Measurements from ENCODE around the gene LCA5.
"Not testable (repeated sequence)": the region's sequence is repeated elsewhere in the genome, so short reads cannot be mapped to it uniquely, and the experiment has no call there.

The LCA5 gene

GRCh38 chr6:79468116-79468515 lies 69.1 kb downstream of the LCA5 start:
- Histone ChIP-seq H3K36me3 (ENCODE audit: control insufficient read depth, insufficient read depth, low read length) (no peaks in the 10 kb centered on the region), H3K27me3 (ENCODE audit: control insufficient read depth, insufficient read depth, low read length) (no peaks in the 10 kb centered on the region; the same call in 1 of the 2 replicates), H3K27ac (ENCODE audit: low read length) (no peak overlapping the region), H3K4me3 (ENCODE audit: low read length) (no peak overlapping the region), H3K9me3 (ENCODE audit: control insufficient read depth, insufficient read depth, low read length) (no peaks in the 10 kb centered on the region), H3K4me1 (ENCODE audit: control insufficient read depth, insufficient read depth, low read length) (no peaks in the 10 kb centered on the region)
- no peak for DNase-seq (ENCODE audit: low read depth, low spot score)
- WGBS (ENCODE audit: insufficient coverage, insufficient read length) = no CpG with 5 or more reads among the region's 2 CpGs

- DNase-seq (ENCODE audit: low read depth, low spot score) = no peak
Measured at GRCh38 chr6:79467716-79468115, 69.5 kb downstream of the LCA5 start.

GRCh38 chr6:79466207-79466834 lies 70.9 kb downstream of the LCA5 start:
- WGBS (ENCODE audit: insufficient coverage, insufficient read length) = no CpG with 5 or more reads among the region's 6 CpGs
- DNase-seq (ENCODE audit: low read depth, low spot score) = no peak
- H3K4me3 ChIP-seq (ENCODE audit: low read length) = no peak overlapping the region
- no peak overlapping the region for H3K27ac ChIP-seq (ENCODE audit: low read length)
- H3K36me3 ChIP-seq (ENCODE audit: control insufficient read depth, insufficient read depth, low read length) = no peaks in the 10 kb centered on the region
- H3K27me3 ChIP-seq (ENCODE audit: control insufficient read depth, insufficient read depth, low read length) = no peaks in the 10 kb centered on the region; the same call in 1 of the 2 replicates
- H3K4me1 ChIP-seq (ENCODE audit: control insufficient read depth, insufficient read depth, low read length) = no peaks in the 10 kb centered on the region
- H3K9me3 ChIP-seq (ENCODE audit: control insufficient read depth, insufficient read depth, low read length) = no peaks in the 10 kb centered on the region

More at GRCh38 chr6:79467716-79468115, 69.5 kb downstream of the LCA5 start:
- Histone ChIP-seq H3K36me3 (ENCODE audit: control insufficient read depth, insufficient read depth, low read length) (no peaks in the 10 kb centered on the region), H3K27me3 (ENCODE audit: control insufficient read depth, insufficient read depth, low read length) (no peaks in the 10 kb centered on the region; the same call in 1 of the 2 replicates), H3K27ac (ENCODE audit: low read length) (no peak overlapping the region), H3K4me1 (ENCODE audit: control insufficient read depth, insufficient read depth, low read length) (no peaks in the 10 kb centered on the region), H3K4me3 (ENCODE audit: low read length) (no peak overlapping the region), H3K9me3 (ENCODE audit: control insufficient read depth, insufficient read depth, low read length) (no peaks in the 10 kb centered on the region)
- no CpG with 5 or more reads among the region's 2 CpGs for WGBS (ENCODE audit: insufficient coverage, insufficient read length)

GRCh38 chr6:79465381-79465780 lies 71.8 kb downstream of the LCA5 start:
- Histone ChIP-seq H3K4me3 (ENCODE audit: low read length) (no peak overlapping the region), H3K27me3 (ENCODE audit: control insufficient read depth, insufficient read depth, low read length) (no peaks in the 10 kb centered on the region; the same call in 1 of the 2 replicates), H3K27ac (ENCODE audit: low read length) (no peak overlapping the region), H3K36me3 (ENCODE audit: control insufficient read depth, insufficient read depth, low read length) (no peaks in the 10 kb centered on the region), H3K9me3 (ENCODE audit: control insufficient read depth, insufficient read depth, low read length) (no peaks in the 10 kb centered on the region), H3K4me1 (ENCODE audit: control insufficient read depth, insufficient read depth, low read length) (no peaks in the 10 kb centered on the region)
- WGBS (ENCODE audit: insufficient coverage, insufficient read length) = no CpG with 5 or more reads among the region's 4 CpGs
- no peak for DNase-seq (ENCODE audit: low read depth, low spot score)

DNA sequence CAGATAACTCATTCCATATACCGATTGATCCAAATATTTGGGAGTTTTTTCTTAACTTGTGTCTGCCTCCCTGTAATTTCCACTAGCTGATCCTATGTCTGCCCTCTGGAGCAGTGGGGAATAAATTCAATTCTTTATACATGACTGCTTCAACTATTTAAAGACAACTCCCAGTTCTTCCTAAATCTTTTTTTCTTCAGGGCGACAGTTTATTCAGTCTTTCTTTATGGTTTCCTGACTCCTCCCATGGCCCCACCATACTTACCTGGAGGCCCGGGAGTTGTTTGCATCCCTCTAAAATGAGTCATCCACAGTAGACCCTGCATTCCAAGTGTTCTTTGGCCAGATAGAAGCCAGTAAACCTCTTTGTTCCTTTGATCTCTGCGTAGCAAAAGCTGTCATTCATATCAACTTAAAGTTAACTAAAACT lies 73.6 kb downstream of the LCA5 start:
- no CpG with 5 or more reads among the region's 4 CpGs for WGBS (ENCODE audit: insufficient coverage, insufficient read length)
- Histone ChIP-seq H3K27ac (ENCODE audit: low read length) (no peak overlapping the region), H3K4me3 (ENCODE audit: low read length) (no peak overlapping the region), H3K36me3 (ENCODE audit: control insufficient read depth, insufficient read depth, low read length) (no peaks in the 10 kb centered on the region), H3K9me3 (ENCODE audit: control insufficient read depth, insufficient read depth, low read length) (no peaks in the 10 kb centered on the region), H3K4me1 (ENCODE audit: control insufficient read depth, insufficient read depth, low read length) (no peaks in the 10 kb centered on the region), H3K27me3 (ENCODE audit: control insufficient read depth, insufficient read depth, low read length) (no peaks in the 10 kb centered on the region; the same call in 1 of the 2 replicates)
- peak; percentile 9 for DNase-seq (ENCODE audit: low read depth, low spot score)

- Histone ChIP-seq H3K4me3 (ENCODE audit: low read length) (no peak overlapping the region), H3K9me3 (ENCODE audit: control insufficient read depth, insufficient read depth, low read length) (no peaks in the 10 kb centered on the region), H3K27ac (ENCODE audit: low read length) (no peak overlapping the region), H3K36me3 (ENCODE audit: control insufficient read depth, insufficient read depth, low read length) (no peaks in the 10 kb centered on the region), H3K4me1 (ENCODE audit: control insufficient read depth, insufficient read depth, low read length) (no peaks in the 10 kb centered on the region), H3K27me3 (ENCODE audit: control insufficient read depth, insufficient read depth, low read length) (no peaks in the 10 kb centered on the region; the same call in 1 of the 2 replicates)
- WGBS (ENCODE audit: insufficient coverage, insufficient read length) = no CpG with 5 or more reads among the region's 3 CpGs
- no peak for DNase-seq (ENCODE audit: low read depth, low spot score)
Measured at GRCh38 chr6:79461205-79461604, 76.0 kb downstream of the LCA5 start.

- Histone ChIP-seq H3K36me3 (ENCODE audit: control insufficient read depth, insufficient read depth, low read length) (no peaks in the 10 kb centered on the region), H3K4me3 (ENCODE audit: low read length) (no peak overlapping the region), H3K27me3 (ENCODE audit: control insufficient read depth, insufficient read depth, low read length) (no peaks in the 10 kb centered on the region), H3K27ac (ENCODE audit: low read length) (no peak overlapping the region), H3K4me1 (ENCODE audit: control insufficient read depth, insufficient read depth, low read length) (no peaks in the 10 kb centered on the region), H3K9me3 (ENCODE audit: control insufficient read depth, insufficient read depth, low read length) (no peaks in the 10 kb centered on the region)
- no peak for DNase-seq (ENCODE audit: low read depth, low spot score)
- no CpG with 5 or more reads among the region's 1 CpG for WGBS (ENCODE audit: insufficient coverage, insufficient read length)
Measured at GRCh38 chr6:79455446-79455845, 81.8 kb downstream of the LCA5 start.

GRCh38 chr6:79453558-79454042 lies 83.6 kb downstream of the LCA5 start:
- Histone ChIP-seq H3K27ac (ENCODE audit: low read length) (no peak overlapping the region), H3K4me1 (ENCODE audit: control insufficient read depth, insufficient read depth, low read length) (no peaks in the 10 kb centered on the region), H3K4me3 (ENCODE audit: low read length) (no peak overlapping the region), H3K36me3 (ENCODE audit: control insufficient read depth, insufficient read depth, low read length) (no peaks in the 10 kb centered on the region), H3K27me3 (ENCODE audit: control insufficient read depth, insufficient read depth, low read length) (no peaks in the 10 kb centered on the region), H3K9me3 (ENCODE audit: control insufficient read depth, insufficient read depth, low read length) (no peaks in the 10 kb centered on the region)
- no CpG with 5 or more reads among the region's 3 CpGs for WGBS (ENCODE audit: insufficient coverage, insufficient read length)
- DNase-seq (ENCODE audit: low read depth, low spot score) = no peak

DNA sequence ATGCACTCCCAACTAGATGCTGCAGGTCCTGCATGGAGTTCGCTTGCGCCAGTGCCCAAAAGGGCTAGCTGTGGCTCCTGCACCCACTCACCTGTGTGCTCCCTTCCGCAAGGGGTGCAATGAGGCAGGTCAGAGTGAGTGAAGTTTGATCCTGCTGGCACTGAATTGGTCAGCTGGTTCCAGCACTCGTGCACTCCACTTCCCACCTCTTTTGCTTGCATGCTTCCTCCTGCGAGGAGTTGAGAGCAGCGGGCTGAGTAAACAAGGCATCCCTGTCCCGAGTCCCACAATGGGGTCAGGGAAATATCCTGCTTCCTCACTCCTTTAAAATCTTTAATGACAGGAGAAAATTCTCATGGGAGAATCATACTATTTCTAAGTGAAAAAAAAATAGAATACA lies 86.2 kb downstream of the LCA5 start:
- no peak for DNase-seq (ENCODE audit: low read depth, low spot score)
- no CpG with 5 or more reads among the region's 7 CpGs for WGBS (ENCODE audit: insufficient coverage, insufficient read length)

DNA sequence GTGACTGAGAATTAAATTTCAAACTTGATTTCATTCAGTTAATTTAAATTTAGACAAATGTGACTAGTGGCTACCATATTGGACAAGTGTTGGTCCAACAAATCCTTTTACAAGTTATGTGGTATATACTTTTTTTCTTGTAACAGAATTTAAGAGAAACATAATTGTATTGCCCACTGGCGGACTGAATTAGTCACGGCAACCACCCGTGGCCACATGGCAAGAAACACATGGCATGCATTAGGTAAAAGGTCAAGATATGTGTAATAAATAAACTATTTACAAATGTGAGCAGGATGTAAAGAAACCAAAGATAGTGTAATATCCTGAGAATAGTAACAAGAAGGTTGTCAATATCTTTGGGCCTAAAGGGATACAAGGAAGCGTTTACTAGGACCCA lies 91.2 kb downstream of the LCA5 start:
- H3K4me1 ChIP-seq (ENCODE audit: control insufficient read depth, insufficient read depth, low read length) = no peaks in the 10 kb centered on the region
- no CpG with 5 or more reads among the region's 4 CpGs for WGBS (ENCODE audit: insufficient coverage, insufficient read length)
- no peak overlapping the region for H3K4me3 ChIP-seq (ENCODE audit: low read length)
- no peak overlapping the region for H3K27ac ChIP-seq (ENCODE audit: low read length)
- no peaks in the 10 kb centered on the region for H3K9me3 ChIP-seq (ENCODE audit: control insufficient read depth, insufficient read depth, low read length)
- no peak for DNase-seq (ENCODE audit: low read depth, low spot score)
- H3K27me3 ChIP-seq (ENCODE audit: control insufficient read depth, insufficient read depth, low read length) = no peaks in the 10 kb centered on the region
- H3K36me3 ChIP-seq (ENCODE audit: control insufficient read depth, insufficient read depth, low read length) = no peaks in the 10 kb centered on the region

More for the DNA sequence above, 86.2 kb downstream of the LCA5 start:
- Histone ChIP-seq H3K27ac (ENCODE audit: low read length) (no peak overlapping the region), H3K9me3 (ENCODE audit: control insufficient read depth, insufficient read depth, low read length) (no peaks in the 10 kb centered on the region), H3K4me1 (ENCODE audit: control insufficient read depth, insufficient read depth, low read length) (no peaks in the 10 kb centered on the region), H3K4me3 (ENCODE audit: low read length) (no peak overlapping the region), H3K27me3 (ENCODE audit: control insufficient read depth, insufficient read depth, low read length) (no peaks in the 10 kb centered on the region), H3K36me3 (ENCODE audit: control insufficient read depth, insufficient read depth, low read length) (no peaks in the 10 kb centered on the region)

DNA sequence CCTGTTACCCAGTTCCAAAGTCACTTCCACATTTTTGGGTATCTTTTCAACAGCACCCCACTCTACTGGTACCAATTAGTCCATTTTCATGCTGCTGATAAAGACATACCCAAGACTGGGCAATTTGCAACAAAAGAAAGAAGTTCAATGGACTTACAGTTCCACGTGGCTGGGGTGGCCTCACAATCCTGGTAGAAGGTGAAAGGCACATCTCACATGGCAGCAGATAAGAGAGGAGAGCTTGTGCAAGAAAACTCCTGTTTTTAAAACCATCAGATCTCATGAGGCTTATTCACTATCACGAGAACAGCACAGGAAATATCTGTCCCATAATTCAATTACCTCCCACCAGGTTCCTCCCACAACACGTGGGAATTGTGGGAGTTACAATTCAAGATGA lies 93.4 kb downstream of the LCA5 start:
- not testable (repeated sequence) for DNase-seq (ENCODE audit: low read depth, low spot score); H3K9me3 ChIP-seq (ENCODE audit: control insufficient read depth, insufficient read depth, low read length); H3K36me3 ChIP-seq (ENCODE audit: control insufficient read depth, insufficient read depth, low read length); H3K4me3 ChIP-seq (ENCODE audit: low read length); H3K27me3 ChIP-seq (ENCODE audit: control insufficient read depth, insufficient read depth, low read length); H3K27ac ChIP-seq (ENCODE audit: low read length); H3K4me1 ChIP-seq (ENCODE audit: control insufficient read depth, insufficient read depth, low read length)
- no CpG with 5 or more reads among the region's 3 CpGs for WGBS (ENCODE audit: insufficient coverage, insufficient read length)

All from iPS DF 6.9 (cell line).